Activated T-helper 17 cell treated with anti-CD3 and anti-CD28 coated beads, Interleukin-2, amount 50 U/mL, for 72 hours (primary cell): ENCODE measurements around the gene SOX4. TPM values are rescaled to one million over a fixed set of nuclear protein-coding genes. Genes with fewer than 3 reads are reported as not detected.

Source experiments
- ATAC-seq: fragments of 150-1000 bp; cut with Tn5 transposase; replicated peaks from 2 replicates; pipeline ENCODE4 v1.10.0; 2021; ENCODE audit warnings: mild to moderate bottlenecking, moderate library complexity
- H3K27ac Mint-ChIP-seq: one replicate; pipeline ENCODE4 v1.8.0; 2022; ENCODE audit warnings: mixed read lengths
- H3K27me3 Mint-ChIP-seq: one replicate; pipeline ENCODE4 v1.8.0; 2022; ENCODE audit warnings: mixed read lengths
- H3K36me3 Mint-ChIP-seq: one replicate; pipeline ENCODE4 v1.8.0; 2022; ENCODE audit warnings: low read depth, mild to moderate bottlenecking, mixed read lengths
- H3K4me1 Mint-ChIP-seq: one replicate; pipeline ENCODE4 v1.8.0; 2022; ENCODE audit warnings: mixed read lengths
- H3K4me3 Mint-ChIP-seq: one replicate; pipeline ENCODE4 v1.8.0; 2022; ENCODE audit warnings: mild to moderate bottlenecking, mixed read lengths
- H3K9me3 Mint-ChIP-seq: one replicate; pipeline ENCODE4 v1.8.0; 2022; ENCODE audit warnings: mixed read lengths
- total RNA-seq, 2 donors: library from RNA; stranded (reverse); gene quantifications; one replicate each; pipeline ENCODE4 v1.2.3, GENCODE V29; 2022

SOX4 gene
- total RNA-seq, 2 donors from 2014 or later, result 0.71 to 1.5 TPM

- Mint-ChIP-seq H3K36me3 (no peaks in the 10 kb centered on the region), H3K27me3 (peaks cover 30% of the 10 kb centered on the region), H3K27ac (peak overlapping the region; percentile 33), H3K4me1 (peaks cover 4% of the 10 kb centered on the region), H3K9me3 (no peaks in the 10 kb centered on the region), H3K4me3 (peak overlapping the region; percentile 93)
- ATAC-seq, result peak; percentile 20
Observed at GRCh38 chr6:21587961-21588480, 5.5 kb upstream of the SOX4 start.

GRCh38 chr6:21588481-21589351, 4.8 kb upstream of the SOX4 start:
- H3K9me3 Mint-ChIP-seq, result no peaks in the 10 kb centered on the region
- H3K27me3 Mint-ChIP-seq, result peaks cover 30% of the 10 kb centered on the region
- peak overlapping the region; percentile 93 for H3K4me3 Mint-ChIP-seq
- ATAC-seq, result peak; percentile 59
- peaks cover 4% of the 10 kb centered on the region for H3K4me1 Mint-ChIP-seq
- no peaks in the 10 kb centered on the region for H3K36me3 Mint-ChIP-seq
- peak overlapping the region; percentile 33 for H3K27ac Mint-ChIP-seq

- Mint-ChIP-seq H3K4me1 (peaks cover 4% of the 10 kb centered on the region), H3K4me3 (peak overlapping the region; percentile 93), H3K27me3 (peaks cover 32% of the 10 kb centered on the region), H3K9me3 (no peaks in the 10 kb centered on the region), H3K36me3 (peaks cover 2% of the 10 kb centered on the region), H3K27ac (no peak overlapping the region)
- ATAC-seq, result peak; percentile 79
Observed at GRCh38 chr6:21589352-21590345, 3.9 kb upstream of the SOX4 start.

GRCh38 chr6:21590346-21590745, 3.2 kb upstream of the SOX4 start:
- H3K27ac Mint-ChIP-seq, result no peak overlapping the region
- H3K27me3 Mint-ChIP-seq, result peaks cover 34% of the 10 kb centered on the region
- peaks cover 5% of the 10 kb centered on the region for H3K36me3 Mint-ChIP-seq
- H3K9me3 Mint-ChIP-seq, result no peaks in the 10 kb centered on the region
- peaks cover 4% of the 10 kb centered on the region for H3K4me1 Mint-ChIP-seq
- ATAC-seq, result no peak
- H3K4me3 Mint-ChIP-seq, result peak overlapping the region; percentile 93

GRCh38 chr6:21591446-21591845, 2.1 kb upstream of the SOX4 start:
- H3K4me1 Mint-ChIP-seq, result peaks cover 5% of the 10 kb centered on the region
- no peak for ATAC-seq
- peaks cover 41% of the 10 kb centered on the region for H3K27me3 Mint-ChIP-seq
- H3K27ac Mint-ChIP-seq, result no peak overlapping the region
- H3K36me3 Mint-ChIP-seq, result peaks cover 9% of the 10 kb centered on the region
- H3K9me3 Mint-ChIP-seq, result no peaks in the 10 kb centered on the region
- H3K4me3 Mint-ChIP-seq, result no peak overlapping the region

- H3K27ac Mint-ChIP-seq, result no peak overlapping the region
- peaks cover 9% of the 10 kb centered on the region for H3K36me3 Mint-ChIP-seq
- peaks cover 40% of the 10 kb centered on the region for H3K27me3 Mint-ChIP-seq
- no peak overlapping the region for H3K4me3 Mint-ChIP-seq
- no peaks in the 10 kb centered on the region for H3K9me3 Mint-ChIP-seq
- peaks cover 11% of the 10 kb centered on the region for H3K4me1 Mint-ChIP-seq
- no peak for ATAC-seq
Observed at GRCh38 chr6:21592953-21593352, 598 bp upstream of the SOX4 start.

GRCh38 chr6:21593927-21594415, 420 bp downstream of the SOX4 start:
- ATAC-seq, result peak; percentile 27
- peaks cover 8% of the 10 kb centered on the region for H3K4me1 Mint-ChIP-seq
- H3K27ac Mint-ChIP-seq, result no peak overlapping the region
- no peaks in the 10 kb centered on the region for H3K9me3 Mint-ChIP-seq
- no peak overlapping the region for H3K4me3 Mint-ChIP-seq
- peaks cover 9% of the 10 kb centered on the region for H3K36me3 Mint-ChIP-seq
- H3K27me3 Mint-ChIP-seq, result peaks cover 48% of the 10 kb centered on the region

GRCh38 chr6:21594416-21595281, 1.1 kb downstream of the SOX4 start:
- H3K36me3 Mint-ChIP-seq, result peaks cover 9% of the 10 kb centered on the region
- H3K9me3 Mint-ChIP-seq, result no peaks in the 10 kb centered on the region
- H3K4me1 Mint-ChIP-seq, result peaks cover 8% of the 10 kb centered on the region
- no peak overlapping the region for H3K27ac Mint-ChIP-seq
- peak; percentile 43 for ATAC-seq
- H3K4me3 Mint-ChIP-seq, result no peak overlapping the region
- H3K27me3 Mint-ChIP-seq, result peaks cover 52% of the 10 kb centered on the region

GRCh38 chr6:21595285-21596144, 2.0 kb downstream of the SOX4 start:
- peaks cover 8% of the 10 kb centered on the region for H3K4me1 Mint-ChIP-seq
- peak overlapping the region; percentile 84 for H3K4me3 Mint-ChIP-seq
- H3K27ac Mint-ChIP-seq, result peak overlapping the region; percentile 43
- H3K27me3 Mint-ChIP-seq, result peaks cover 49% of the 10 kb centered on the region
- ATAC-seq, result peak; percentile 15
- H3K9me3 Mint-ChIP-seq, result no peaks in the 10 kb centered on the region
- peaks cover 9% of the 10 kb centered on the region for H3K36me3 Mint-ChIP-seq

- no peak overlapping the region for H3K27ac Mint-ChIP-seq
- peaks cover 9% of the 10 kb centered on the region for H3K36me3 Mint-ChIP-seq
- no peaks in the 10 kb centered on the region for H3K9me3 Mint-ChIP-seq
- no peak for ATAC-seq
- H3K4me1 Mint-ChIP-seq, result peaks cover 8% of the 10 kb centered on the region
- peaks cover 51% of the 10 kb centered on the region for H3K27me3 Mint-ChIP-seq
- peak overlapping the region; percentile 84 for H3K4me3 Mint-ChIP-seq
Observed at GRCh38 chr6:21596145-21596948, 2.8 kb downstream of the SOX4 start.

- H3K27me3 Mint-ChIP-seq, result peaks cover 53% of the 10 kb centered on the region
- peak overlapping the region; percentile 84 for H3K4me3 Mint-ChIP-seq
- ATAC-seq, result no peak
Observed at GRCh38 chr6:21596949-21597682, 3.6 kb downstream of the SOX4 start.

More at GRCh38 chr6:21596949-21597682, 3.6 kb downstream of the SOX4 start:
- Mint-ChIP-seq H3K36me3 (peaks cover 9% of the 10 kb centered on the region), H3K4me1 (peaks cover 8% of the 10 kb centered on the region), H3K9me3 (no peaks in the 10 kb centered on the region), H3K27ac (no peak overlapping the region)
